Fibroblast of pulmonary artery (primary cell): ENCODE measurements around the gene CFAP57.
A peak's percentile ranks its signal among the peaks of the same experiment; 100 is the strongest.

Experiments used
- DNase-seq: peaks from one replicate; pipeline ENCODE4 v3.0.0-alpha.2; 2010; ENCODE audit warnings: low read depth
- H3K4me3 ChIP-seq: replicated peaks from 2 replicates; pipeline ENCODE4 v1.5.1; 2011; ENCODE audit warnings: low read depth, mild to moderate bottlenecking, control low read depth, low read length, moderate library complexity
- CTCF ChIP-seq: IDR thresholded peaks from 2 replicates; pipeline ENCODE4 v1.5.1; 2011; ENCODE audit warnings: mild to moderate bottlenecking, control low read depth, low read length, inconsistent platforms; ENCODE audit errors: missing control alignments

Gene CFAP57

DNA sequence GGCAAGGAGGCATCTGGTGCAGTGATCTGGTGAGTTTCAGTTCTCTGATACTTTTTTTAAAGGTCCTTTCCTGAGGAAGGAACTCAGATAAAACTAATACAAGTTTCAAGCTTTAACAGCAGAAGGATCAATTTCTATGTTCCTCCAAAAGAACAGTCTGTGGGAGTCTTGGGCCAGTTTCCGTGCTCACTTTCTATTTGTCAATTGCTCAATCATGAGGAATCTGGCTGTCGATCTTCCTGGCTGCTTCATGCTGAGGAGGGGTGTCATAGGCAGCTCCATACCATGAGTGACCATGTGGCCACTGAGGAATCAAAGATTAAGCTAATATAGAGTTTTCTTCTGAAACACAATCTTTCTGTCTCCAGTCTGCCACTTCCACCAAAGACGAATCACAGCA, 86.2 kb downstream of the CFAP57 start:
- H3K4me3 ChIP-seq, result no peak overlapping the region
- no peak for TF ChIP-seq CTCF
- DNase-seq, result no peak

- no peak overlapping the region for H3K4me3 ChIP-seq
- DNase-seq, result no peak
- no peak for TF ChIP-seq CTCF
Measured at GRCh38 chr1:43265431-43265830, 93.3 kb downstream of the CFAP57 start.

- H3K4me3 ChIP-seq, result no peak overlapping the region
- TF ChIP-seq CTCF, result no peak
- DNase-seq, result no peak
Measured at GRCh38 chr1:43266881-43267280, 94.8 kb downstream of the CFAP57 start.

- peak; percentile 60 for DNase-seq
- TF ChIP-seq CTCF, result no peak
- H3K4me3 ChIP-seq, result no peak overlapping the region
Measured at GRCh38 chr1:43267291-43267805, 95.2 kb downstream of the CFAP57 start.

GRCh38 chr1:43267818-43268425, 95.8 kb downstream of the CFAP57 start:
- no peak overlapping the region for H3K4me3 ChIP-seq
- DNase-seq, result no peak
- TF ChIP-seq CTCF, result no peak

DNA sequence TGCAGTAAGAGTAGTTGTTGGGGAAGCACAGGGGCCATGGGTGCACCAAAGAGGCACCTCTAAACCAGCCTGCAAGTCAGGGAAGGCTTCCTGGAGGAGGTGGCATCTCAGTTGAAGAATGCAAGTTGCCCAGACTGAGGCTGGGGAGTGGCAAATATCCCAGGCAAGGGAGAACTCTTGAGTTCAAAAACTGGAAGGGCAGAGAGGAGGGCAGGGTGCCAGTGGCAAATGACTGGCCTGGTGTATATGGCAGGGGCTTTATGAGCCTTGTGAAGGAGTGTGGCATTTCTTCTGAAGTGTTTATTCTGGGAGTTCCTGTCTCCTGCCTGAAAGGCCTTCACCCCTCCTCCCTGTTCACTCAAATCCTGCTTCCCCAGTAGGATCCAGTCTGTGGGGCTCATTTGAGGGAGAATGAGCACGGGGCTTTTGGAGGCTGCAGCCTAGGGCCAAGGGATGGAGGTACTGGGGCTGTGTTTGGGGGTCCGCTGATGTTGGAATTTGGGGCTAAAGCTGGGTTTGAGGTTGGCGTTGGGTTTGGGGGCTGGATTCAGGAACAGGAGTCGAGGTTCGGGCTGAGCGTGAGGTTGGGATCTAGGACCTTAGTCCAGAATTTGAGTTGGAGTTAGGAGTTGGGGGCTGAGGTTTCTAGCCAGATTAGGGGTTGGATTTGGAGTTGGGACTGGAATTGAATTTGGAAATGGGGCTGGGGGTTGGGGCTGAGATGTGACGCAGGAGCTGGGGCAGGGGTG, 97.7 kb downstream of the CFAP57 start, which contains the start of gene TMEM125:
Gene TMEM125, plus strand, starts transcription at position 357 of the 749 bp plus-strand sequence. CDS start 2,740 bp downstream, outside the sequence.
- TF ChIP-seq CTCF, result no peak
- no peak for DNase-seq
- no peak within 1 kb of the TSS for H3K4me3 ChIP-seq
